ENCODE measurements around the gene NUCKS1. TPM values are rescaled to one million over a fixed set of nuclear protein-coding genes. Genes with fewer than 3 reads are reported as not detected.

The NUCKS1 gene
- total RNA-seq, 2 donors from 2014 or later: 157 to 168 TPM

DNA sequence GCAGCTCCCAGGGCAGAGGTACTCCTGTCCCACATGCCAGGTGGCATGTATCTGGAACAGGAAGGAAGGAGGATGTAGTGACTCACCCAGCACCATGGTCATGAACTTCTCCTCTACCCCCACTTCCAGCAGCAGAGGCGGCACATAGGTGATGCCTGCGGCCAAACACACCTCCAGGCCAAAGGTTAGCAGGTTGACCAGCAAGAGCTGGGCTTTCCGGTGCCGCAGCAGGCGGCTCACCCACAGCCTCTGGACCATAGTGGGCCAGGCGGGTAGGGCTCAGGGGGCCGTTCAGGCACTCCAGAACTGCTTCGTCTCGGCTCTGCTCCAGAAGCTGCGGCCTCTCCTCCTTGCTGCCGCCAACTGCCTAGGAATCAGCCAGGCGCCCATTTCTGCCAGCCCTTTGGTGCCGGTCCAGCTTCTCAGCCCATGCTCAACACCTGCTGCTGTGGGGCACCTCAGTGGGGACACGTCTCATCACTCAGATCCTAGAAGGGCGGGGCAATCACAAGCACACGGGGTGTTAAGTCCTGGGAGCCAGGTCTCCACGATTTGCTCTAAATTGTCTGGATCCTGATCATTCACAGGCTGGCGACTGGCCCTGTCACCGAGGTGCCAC, 85.5 kb downstream of the NUCKS1 start:
- intact Hi-C loops (cut with DNase I): loop anchor here (5.0 to 10.0 kb wide), 2 partner anchors 38 to 1000 kb away; no protein-coding TSS in a partner anchor

DNA sequence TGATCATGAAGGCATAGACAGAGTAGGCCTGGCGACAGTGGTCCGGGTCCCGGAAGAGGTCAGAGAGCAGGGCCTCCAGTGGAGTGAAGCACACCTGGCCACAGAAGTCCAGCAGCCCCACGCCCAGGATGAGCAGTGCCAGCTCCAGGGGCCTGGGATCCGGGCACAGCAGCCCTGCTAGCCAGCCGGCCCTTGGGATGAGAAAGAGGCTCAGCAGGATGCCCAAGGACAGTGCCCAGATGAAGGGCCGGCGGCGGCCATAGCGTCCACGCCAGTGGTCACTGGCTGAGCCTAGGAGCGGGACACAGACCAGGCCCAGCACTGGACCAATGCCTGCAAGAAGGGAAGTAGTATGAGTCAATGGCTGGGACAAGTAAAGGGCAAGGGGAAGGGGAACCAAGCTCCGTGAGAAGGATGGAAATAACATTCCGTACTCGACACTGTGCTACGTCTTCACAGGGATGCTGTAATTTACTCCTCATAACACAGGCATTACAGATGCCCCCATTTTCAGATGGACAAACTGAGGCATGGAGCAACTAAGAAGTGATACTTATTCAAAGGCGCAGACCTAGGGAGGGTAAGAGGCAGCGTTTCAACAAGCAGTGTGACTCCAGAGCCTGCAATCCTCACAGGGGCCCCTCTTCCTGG, 86.6 kb downstream of the NUCKS1 start:
- peak; percentile 81 for DNase-seq (ENCODE audit: low spot score)
- intact Hi-C loops (cut with DNase I): loop anchor here (5.0 to 10.0 kb wide), 2 partner anchors 39 to 1001 kb away; no protein-coding TSS in a partner anchor

More for the DNA sequence above, 85.5 kb downstream of the NUCKS1 start:
- no peak for DNase-seq (ENCODE audit: low spot score)

Other genes with a start within 250 kb of the NUCKS1 start
- gene CDK18, start 245.5 kb downstream of the NUCKS1 start, total RNA-seq: 1 to 10 TPM; 5.8 to 5.9 TPM
- gene ELK4, start 118.2 kb downstream of the NUCKS1 start, total RNA-seq: 10 to 100 TPM; 49.8 to 54.6 TPM
- gene SLC45A3, start 69.7 kb downstream of the NUCKS1 start, total RNA-seq: 1 to 10 TPM; 3.6 to 5.3 TPM
- 10 to 100 TPM; 19.8 to 23.9 TPM for gene RAB29, start 25.3 kb upstream of the NUCKS1 start, total RNA-seq
- gene SLC41A1, start 63.0 kb upstream of the NUCKS1 start, total RNA-seq: 10 to 100 TPM; 20.7 to 27.8 TPM
- under 1 TPM; 0.23 to 0.24 TPM for gene PM20D1, start 100.0 kb upstream of the NUCKS1 start, total RNA-seq
- not detected for gene SLC26A9, start 193.3 kb upstream of the NUCKS1 start, total RNA-seq

Data from posterior vena cava (tissue), 2 donors.